HG02973 (cell line): ENCODE results near the gene GJA9.
"Not testable (repeated sequence)": the region's sequence is repeated elsewhere in the genome, so short reads cannot be mapped to it uniquely, and the experiment has no call there.

Experiments
- ATAC-seq: cut with Tn5 transposase; IDR thresholded peaks from one replicate; pipeline ENCODE4 v1.9.1; 2021; ENCODE audit warnings: moderate library complexity; ENCODE audit not compliant: unreplicated experiment

The GJA9 gene

GRCh38 chr1:38881487-38881886 is at the start of gene GJA9:
GJA9 (minus strand) TSS chr1:38881587; CDS start chr1:38876098, 5,489 bp downstream.
- ATAC-seq: no peak

- no peak for ATAC-seq
Measured at GRCh38 chr1:38929476-38929875, 48.1 kb upstream of the GJA9 start.

GRCh38 chr1:38929054-38929453 is 47.7 kb upstream of the GJA9 start:
- ATAC-seq: no peak

- no peak for ATAC-seq
Measured at GRCh38 chr1:38926091-38926490, 44.7 kb upstream of the GJA9 start.

GRCh38 chr1:38925391-38925790 is 44.0 kb upstream of the GJA9 start:
- ATAC-seq: no peak

GRCh38 chr1:38923607-38924006 is 42.2 kb upstream of the GJA9 start:
- no peak for ATAC-seq

GRCh38 chr1:38919130-38919529 is 37.7 kb upstream of the GJA9 start:
- ATAC-seq: no peak

GRCh38 chr1:38918568-38918967 is 37.2 kb upstream of the GJA9 start:
- ATAC-seq: no peak

GRCh38 chr1:38917772-38918171 is 36.4 kb upstream of the GJA9 start:
- no peak for ATAC-seq

GRCh38 chr1:38917337-38917736 is 36.0 kb upstream of the GJA9 start:
- ATAC-seq: no peak

GRCh38 chr1:38915352-38915948 is 34.1 kb upstream of the GJA9 start:
- no peak for ATAC-seq

- ATAC-seq: not testable (repeated sequence)
Measured at GRCh38 chr1:38914908-38915307, 33.5 kb upstream of the GJA9 start.

- ATAC-seq: no peak
Measured at GRCh38 chr1:38908821-38909220, 27.4 kb upstream of the GJA9 start.

- no peak for ATAC-seq
Measured at GRCh38 chr1:38905985-38906384, 24.6 kb upstream of the GJA9 start.

- ATAC-seq: no peak
Measured at GRCh38 chr1:38899560-38899959, 18.2 kb upstream of the GJA9 start.

- no peak for ATAC-seq
Measured at GRCh38 chr1:38898653-38899230, 17.4 kb upstream of the GJA9 start.

GRCh38 chr1:38896169-38896568 is 14.8 kb upstream of the GJA9 start:
- ATAC-seq: no peak

- no peak for ATAC-seq
Measured at GRCh38 chr1:38892976-38893375, 11.6 kb upstream of the GJA9 start.

GRCh38 chr1:38891753-38892152 is 10.4 kb upstream of the GJA9 start:
- no peak for ATAC-seq

- no peak for ATAC-seq
Measured at GRCh38 chr1:38889589-38889988, 8.2 kb upstream of the GJA9 start.

- ATAC-seq: no peak
Measured at GRCh38 chr1:38888423-38889333, 7.3 kb upstream of the GJA9 start.

GRCh38 chr1:38885092-38885491 is 3.7 kb upstream of the GJA9 start:
- no peak for ATAC-seq
